ENCODE data around the gene LRRN3.

DNA sequence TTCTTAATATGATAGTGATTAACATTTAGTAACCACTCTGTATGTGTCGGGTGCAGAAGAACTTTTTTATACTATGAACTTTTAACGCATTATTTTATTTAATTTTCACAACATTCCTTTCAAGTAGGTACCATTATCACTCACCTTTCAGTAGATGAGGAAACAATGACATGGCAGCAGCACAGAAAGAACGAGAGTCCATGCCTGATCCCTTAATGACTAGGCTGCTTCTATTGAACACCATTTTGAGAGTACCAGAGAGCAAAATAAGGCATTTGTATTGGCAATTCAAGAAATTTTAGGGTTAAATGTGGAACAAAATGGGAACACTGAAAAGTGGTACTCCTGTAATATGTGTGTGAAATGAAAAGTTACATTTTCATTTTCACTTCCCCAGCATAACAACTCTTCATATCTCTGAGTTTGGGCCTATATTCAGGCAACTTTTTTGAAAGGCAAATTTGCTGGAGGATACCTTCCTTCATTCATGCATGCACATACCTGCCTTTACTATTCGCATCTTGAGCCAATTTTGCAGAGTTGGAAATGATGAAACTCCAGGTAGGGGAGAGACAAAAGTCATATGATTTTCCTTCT, 12.8 kb downstream of the LRRN3 start:
- TF ChIP-seq YY1 (IDR thresholded peaks at IDR 0.05; ENCODE audit: low read depth), result no peak
- no peak for TF ChIP-seq SMC3 (IDR thresholded peaks at IDR 0.05; ENCODE audit: low read depth, low read length)
- TF ChIP-seq, protein P1, sequence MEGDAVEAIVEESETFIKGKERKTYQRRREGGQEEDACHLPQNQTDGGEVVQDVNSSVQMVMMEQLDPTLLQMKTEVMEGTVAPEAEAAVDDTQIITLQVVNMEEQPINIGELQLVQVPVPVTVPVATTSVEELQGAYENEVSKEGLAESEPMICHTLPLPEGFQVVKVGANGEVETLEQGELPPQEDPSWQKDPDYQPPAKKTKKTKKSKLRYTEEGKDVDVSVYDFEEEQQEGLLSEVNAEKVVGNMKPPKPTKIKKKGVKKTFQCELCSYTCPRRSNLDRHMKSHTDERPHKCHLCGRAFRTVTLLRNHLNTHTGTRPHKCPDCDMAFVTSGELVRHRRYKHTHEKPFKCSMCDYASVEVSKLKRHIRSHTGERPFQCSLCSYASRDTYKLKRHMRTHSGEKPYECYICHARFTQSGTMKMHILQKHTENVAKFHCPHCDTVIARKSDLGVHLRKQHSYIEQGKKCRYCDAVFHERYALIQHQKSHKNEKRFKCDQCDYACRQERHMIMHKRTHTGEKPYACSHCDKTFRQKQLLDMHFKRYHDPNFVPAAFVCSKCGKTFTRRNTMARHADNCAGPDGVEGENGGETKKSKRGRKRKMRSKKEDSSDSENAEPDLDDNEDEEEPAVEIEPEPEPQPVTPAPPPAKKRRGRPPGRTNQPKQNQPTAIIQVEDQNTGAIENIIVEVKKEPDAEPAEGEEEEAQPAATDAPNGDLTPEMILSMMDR (IDR thresholded peaks at IDR 0.05), result no peak
- no peak for TF ChIP-seq GABPA (IDR thresholded peaks at IDR 0.05; ENCODE audit: low read depth)
- TF ChIP-seq POLR2AphosphoS5 (IDR thresholded peaks at IDR 0.05; ENCODE audit: low read depth, low read length), result no peak
- TF ChIP-seq SIN3A (IDR thresholded peaks at IDR 0.05; ENCODE audit: borderline replicate concordance, low read depth, low read length), result no peak
- TF ChIP-seq EZH2phosphoT487 (IDR thresholded peaks at IDR 0.05; ENCODE audit: borderline replicate concordance, low read depth), result no peak
- TF ChIP-seq ZBTB33 (IDR thresholded peaks at IDR 0.05; ENCODE audit: borderline replicate concordance, low read depth), result no peak
- TF ChIP-seq, protein P2, sequence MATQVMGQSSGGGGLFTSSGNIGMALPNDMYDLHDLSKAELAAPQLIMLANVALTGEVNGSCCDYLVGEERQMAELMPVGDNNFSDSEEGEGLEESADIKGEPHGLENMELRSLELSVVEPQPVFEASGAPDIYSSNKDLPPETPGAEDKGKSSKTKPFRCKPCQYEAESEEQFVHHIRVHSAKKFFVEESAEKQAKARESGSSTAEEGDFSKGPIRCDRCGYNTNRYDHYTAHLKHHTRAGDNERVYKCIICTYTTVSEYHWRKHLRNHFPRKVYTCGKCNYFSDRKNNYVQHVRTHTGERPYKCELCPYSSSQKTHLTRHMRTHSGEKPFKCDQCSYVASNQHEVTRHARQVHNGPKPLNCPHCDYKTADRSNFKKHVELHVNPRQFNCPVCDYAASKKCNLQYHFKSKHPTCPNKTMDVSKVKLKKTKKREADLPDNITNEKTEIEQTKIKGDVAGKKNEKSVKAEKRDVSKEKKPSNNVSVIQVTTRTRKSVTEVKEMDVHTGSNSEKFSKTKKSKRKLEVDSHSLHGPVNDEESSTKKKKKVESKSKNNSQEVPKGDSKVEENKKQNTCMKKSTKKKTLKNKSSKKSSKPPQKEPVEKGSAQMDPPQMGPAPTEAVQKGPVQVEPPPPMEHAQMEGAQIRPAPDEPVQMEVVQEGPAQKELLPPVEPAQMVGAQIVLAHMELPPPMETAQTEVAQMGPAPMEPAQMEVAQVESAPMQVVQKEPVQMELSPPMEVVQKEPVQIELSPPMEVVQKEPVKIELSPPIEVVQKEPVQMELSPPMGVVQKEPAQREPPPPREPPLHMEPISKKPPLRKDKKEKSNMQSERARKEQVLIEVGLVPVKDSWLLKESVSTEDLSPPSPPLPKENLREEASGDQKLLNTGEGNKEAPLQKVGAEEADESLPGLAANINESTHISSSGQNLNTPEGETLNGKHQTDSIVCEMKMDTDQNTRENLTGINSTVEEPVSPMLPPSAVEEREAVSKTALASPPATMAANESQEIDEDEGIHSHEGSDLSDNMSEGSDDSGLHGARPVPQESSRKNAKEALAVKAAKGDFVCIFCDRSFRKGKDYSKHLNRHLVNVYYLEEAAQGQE (IDR thresholded peaks at IDR 0.05; ENCODE audit: low read depth, low read length), result no peak
- TF ChIP-seq TAF1 (IDR thresholded peaks at IDR 0.05; ENCODE audit: borderline replicate concordance, low read depth, low read length), result no peak
- no peak for TF ChIP-seq EP300 (IDR thresholded peaks at IDR 0.05; ENCODE audit: borderline replicate concordance in 1 of 2, low read depth in 1 of 2, low read length in 1 of 2)

All from SK-N-SH (cell line).